ENCODE measurements around the gene CRABP2.

DNA sequence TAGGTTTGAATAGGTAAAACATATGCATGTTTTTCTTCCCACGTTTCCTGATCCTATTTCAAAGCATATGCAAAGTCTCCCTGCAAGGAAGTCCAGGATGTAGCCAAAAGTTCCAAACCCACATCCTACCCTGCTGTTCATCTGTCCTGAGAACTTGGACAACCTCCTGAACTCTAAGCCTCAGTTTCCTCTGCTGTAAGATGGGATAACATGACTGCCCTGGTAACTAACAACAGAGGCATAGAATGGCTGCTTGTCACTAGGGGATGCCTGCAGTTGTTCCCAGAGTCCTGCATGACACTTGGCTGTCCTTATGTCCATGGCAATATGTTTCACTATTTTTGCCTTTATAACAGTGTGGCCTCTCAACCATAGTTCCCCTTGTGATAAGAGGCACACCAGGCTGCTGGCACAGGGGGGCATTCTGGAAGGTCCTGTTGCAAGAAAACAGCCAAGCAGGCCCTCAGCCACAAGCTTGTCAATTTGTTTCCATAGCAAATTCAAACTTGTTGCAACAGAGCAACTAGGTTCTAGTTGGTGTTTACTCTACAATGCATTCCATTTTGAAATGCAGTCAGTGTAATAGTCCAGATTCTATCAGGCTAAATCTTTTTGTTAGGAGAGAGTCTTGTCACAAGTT is 47.6 kb upstream of the CRABP2 start:
- no peak for TF ChIP-seq CTCF (IDR thresholded peaks at IDR 0.05; ENCODE audit: low read depth, low read length)
- TF ChIP-seq POLR2A (IDR thresholded peaks at IDR 0.05; ENCODE audit: extremely low read depth, insufficient read length) = no peak
- no peak for TF ChIP-seq MYC (IDR thresholded peaks at IDR 0.05; ENCODE audit: low read depth, low read length)
- peak; percentile 21; the same call in 1 of the 2 replicates for TF ChIP-seq MAX (IDR thresholded peaks at IDR 0.05; ENCODE audit: low read depth, low read length)
